Bronchial epithelial cell (primary cell): ENCODE measurements around the gene CCL5. TPM values are rescaled to one million over a fixed set of nuclear protein-coding genes. Genes with fewer than 3 reads are reported as not detected.

Experiments used
- DNase-seq: peaks from one replicate; pipeline ENCODE4 v3.0.0-alpha.2; 2010; ENCODE audit warnings: low read depth
- FAIRE-seq: peaks from 2 replicates; lab custom pipeline; 2011; peaks lifted over from hg19 to GRCh38; lab: Jason Lieb, UNC
- H3K27me3 ChIP-seq: 2 replicates; pipeline ENCODE4 v1.5.1; 2011; ENCODE audit warnings: low read length; ENCODE audit not compliant: control insufficient read depth, insufficient read depth
- H3K36me3 ChIP-seq: 2 replicates; pipeline ENCODE4 v1.5.1; 2011; ENCODE audit warnings: low read length; ENCODE audit not compliant: control insufficient read depth, insufficient read depth
- H3K4me3 ChIP-seq: 2 replicates; pipeline ENCODE4 v1.5.1; 2011; ENCODE audit warnings: mild to moderate bottlenecking, low read depth, low read length, control low read depth
- total RNA-seq: library from RNA; depleted of rRNA; stranded (reverse); fragments of >200 nt; gene quantifications from 2 replicates; pipeline ENCODE4 v1.2.1, GENCODE V29; 2014
- TF ChIP-seq, protein P1 (sequence below): IDR thresholded peaks from 2 replicates; pipeline ENCODE4 v1.5.1; 2011; ENCODE audit warnings: mild to moderate bottlenecking, moderate library complexity, low read length, control low read depth, inconsistent platforms; ENCODE audit not compliant: insufficient read depth, severe bottlenecking

Gene CCL5
- total RNA-seq, 1 donor from 2014 or later = not detected

DNA sequence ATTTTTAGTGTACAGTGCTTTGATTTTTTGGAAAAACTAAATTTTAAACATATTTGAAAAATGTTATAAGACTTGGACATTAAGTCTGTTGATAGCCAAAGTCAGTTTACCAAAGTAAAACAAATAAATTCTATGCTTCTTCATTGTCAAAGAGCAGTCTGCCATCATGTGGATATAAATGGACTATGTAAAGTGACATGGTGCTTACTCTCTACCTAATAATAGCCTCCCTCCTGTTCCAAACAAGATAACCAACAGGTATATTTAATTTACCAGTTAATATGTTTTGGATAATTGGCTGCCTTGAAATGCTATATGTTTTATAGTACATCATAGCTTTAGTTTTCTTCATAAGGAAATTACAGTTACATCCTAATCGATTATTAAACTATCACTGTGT lies 55.0 kb downstream of the CCL5 start:
- Histone ChIP-seq H3K4me3 (no peak overlapping the region), H3K27me3 (no peaks in the 10 kb centered on the region), H3K36me3 (peaks cover 10% of the 10 kb centered on the region)
- FAIRE-seq = no peak
- no peak for DNase-seq
- TF ChIP-seq, protein P1, sequence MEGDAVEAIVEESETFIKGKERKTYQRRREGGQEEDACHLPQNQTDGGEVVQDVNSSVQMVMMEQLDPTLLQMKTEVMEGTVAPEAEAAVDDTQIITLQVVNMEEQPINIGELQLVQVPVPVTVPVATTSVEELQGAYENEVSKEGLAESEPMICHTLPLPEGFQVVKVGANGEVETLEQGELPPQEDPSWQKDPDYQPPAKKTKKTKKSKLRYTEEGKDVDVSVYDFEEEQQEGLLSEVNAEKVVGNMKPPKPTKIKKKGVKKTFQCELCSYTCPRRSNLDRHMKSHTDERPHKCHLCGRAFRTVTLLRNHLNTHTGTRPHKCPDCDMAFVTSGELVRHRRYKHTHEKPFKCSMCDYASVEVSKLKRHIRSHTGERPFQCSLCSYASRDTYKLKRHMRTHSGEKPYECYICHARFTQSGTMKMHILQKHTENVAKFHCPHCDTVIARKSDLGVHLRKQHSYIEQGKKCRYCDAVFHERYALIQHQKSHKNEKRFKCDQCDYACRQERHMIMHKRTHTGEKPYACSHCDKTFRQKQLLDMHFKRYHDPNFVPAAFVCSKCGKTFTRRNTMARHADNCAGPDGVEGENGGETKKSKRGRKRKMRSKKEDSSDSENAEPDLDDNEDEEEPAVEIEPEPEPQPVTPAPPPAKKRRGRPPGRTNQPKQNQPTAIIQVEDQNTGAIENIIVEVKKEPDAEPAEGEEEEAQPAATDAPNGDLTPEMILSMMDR = no peak

Other genes starting within 250 kb of the CCL5 start
- 0.51 and 0.53 TPM in 2 replicates for gene RASL10B, start 148.7 kb downstream of the CCL5 start, total RNA-seq
- gene GAS2L2, start 127.1 kb downstream of the CCL5 start, total RNA-seq = under 0.01 TPM in 1 of 2 replicates, not detected in the other
- gene C17orf50, start 119.5 kb downstream of the CCL5 start, total RNA-seq = not detected in 2 replicates
- 18.7 and 42.6 TPM in 2 replicates for gene MMP28, start 84.7 kb downstream of the CCL5 start, total RNA-seq
- gene TAF15, start 70.9 kb downstream of the CCL5 start, total RNA-seq = 69.5 and 84.1 TPM in 2 replicates
- gene HEATR9, start 11.5 kb downstream of the CCL5 start, total RNA-seq = not detected in 2 replicates
- gene RDM1, start 50.4 kb upstream of the CCL5 start, total RNA-seq = 0.13 TPM in 1 of 2 replicates, not detected in the other
- not detected in 2 replicates for gene LYZL6, start 63.4 kb upstream of the CCL5 start, total RNA-seq
- not detected in 2 replicates for gene CCL16, start 101.1 kb upstream of the CCL5 start, total RNA-seq
- gene CCL14, start 106.4 kb upstream of the CCL5 start, total RNA-seq = not detected in 2 replicates
- not detected in 2 replicates for gene CCL15, start 121.2 kb upstream of the CCL5 start, total RNA-seq
- not detected in 2 replicates for gene CCL23, start 137.6 kb upstream of the CCL5 start, total RNA-seq
- gene CCL18, start 183.9 kb upstream of the CCL5 start, total RNA-seq = under 0.01 TPM in 1 of 2 replicates, not detected in the other
- not detected in 2 replicates for gene CCL3, start 209.8 kb upstream of the CCL5 start, total RNA-seq
- not detected in 2 replicates for gene CCL4, start 223.5 kb upstream of the CCL5 start, total RNA-seq